Skeletal muscle satellite cell (primary cell): ENCODE measurements around the gene DCST2.

Experiments
- H3K27me3 ChIP-seq: 2 replicates; pipeline ENCODE4 v1.7.0; 2013; ENCODE audit warnings: low read length; ENCODE audit not compliant: control insufficient read depth, insufficient read depth
- H3K36me3 ChIP-seq: 2 replicates; pipeline ENCODE4 v1.7.0; 2013; ENCODE audit warnings: mild to moderate bottlenecking, control low read depth, low read length; ENCODE audit not compliant: insufficient read depth
- H3K4me1 ChIP-seq: 2 replicates; pipeline ENCODE4 v1.7.0; 2013; ENCODE audit warnings: low read length; ENCODE audit not compliant: control insufficient read depth, insufficient read depth
- H3K4me2 ChIP-seq: 2 replicates; pipeline ENCODE4 v1.7.0; 2013; ENCODE audit warnings: mild to moderate bottlenecking, low read length
- H3K4me3 ChIP-seq: 2 replicates; pipeline ENCODE4 v1.7.0; 2013; ENCODE audit warnings: low read length
- H3K9ac ChIP-seq: 2 replicates; pipeline ENCODE4 v1.7.0; 2013; ENCODE audit warnings: mild to moderate bottlenecking, low read depth, low read length, moderate library complexity
- H3K9me3 ChIP-seq: replicated peaks from 2 replicates; pipeline ENCODE4 v1.7.0; 2013; ENCODE audit warnings: mild to moderate bottlenecking, control low read depth, low read length

The DCST2 gene

DNA sequence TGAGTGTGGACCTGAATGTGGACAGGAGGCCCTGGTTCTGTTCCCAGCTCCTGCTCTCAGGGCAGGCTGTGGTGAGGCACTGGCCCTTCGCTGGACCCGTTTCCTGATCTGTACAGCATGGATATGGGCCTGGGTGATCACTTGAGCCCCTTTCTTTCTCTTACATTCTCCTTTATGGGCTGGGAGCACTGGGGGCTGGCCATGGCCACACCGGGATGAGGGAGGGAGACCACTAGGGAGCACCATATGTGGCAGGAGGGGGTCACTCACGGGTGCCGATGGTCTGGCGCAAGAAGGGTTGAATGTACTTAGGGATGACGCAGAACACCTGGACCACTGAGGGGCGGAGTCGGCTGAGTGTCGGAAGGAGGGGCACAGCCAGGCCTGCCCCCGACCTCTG is 2.7 kb downstream of the DCST2 start:
- H3K36me3 ChIP-seq = no peaks in the 10 kb centered on the region
- H3K4me2 ChIP-seq = no peak overlapping the region
- H3K4me1 ChIP-seq = no peaks in the 10 kb centered on the region
- no peaks in the 10 kb centered on the region for H3K9me3 ChIP-seq
- H3K4me3 ChIP-seq = no peak overlapping the region
- H3K9ac ChIP-seq = no peak overlapping the region
- H3K27me3 ChIP-seq = peaks cover 15% of the 10 kb centered on the region

- Histone ChIP-seq H3K9ac (no peak overlapping the region), H3K36me3 (no peaks in the 10 kb centered on the region), H3K9me3 (no peaks in the 10 kb centered on the region), H3K27me3 (peaks cover 15% of the 10 kb centered on the region), H3K4me1 (no peaks in the 10 kb centered on the region), H3K4me3 (no peak overlapping the region), H3K4me2 (no peak overlapping the region)
Measured at GRCh38 chr1:155030243-155030795, 3.3 kb downstream of the DCST2 start.

- no peaks in the 10 kb centered on the region for H3K4me1 ChIP-seq
- no peak overlapping the region for H3K4me3 ChIP-seq
- no peaks in the 10 kb centered on the region for H3K9me3 ChIP-seq
- no peaks in the 10 kb centered on the region for H3K36me3 ChIP-seq
- peaks cover 15% of the 10 kb centered on the region for H3K27me3 ChIP-seq
- no peak overlapping the region for H3K4me2 ChIP-seq
- no peak overlapping the region for H3K9ac ChIP-seq
Measured at GRCh38 chr1:155029513-155030242, 3.9 kb downstream of the DCST2 start.

GRCh38 chr1:155026588-155026987 is 7.0 kb downstream of the DCST2 start:
- Histone ChIP-seq H3K36me3 (no peaks in the 10 kb centered on the region), H3K4me3 (no peak overlapping the region)

DNA sequence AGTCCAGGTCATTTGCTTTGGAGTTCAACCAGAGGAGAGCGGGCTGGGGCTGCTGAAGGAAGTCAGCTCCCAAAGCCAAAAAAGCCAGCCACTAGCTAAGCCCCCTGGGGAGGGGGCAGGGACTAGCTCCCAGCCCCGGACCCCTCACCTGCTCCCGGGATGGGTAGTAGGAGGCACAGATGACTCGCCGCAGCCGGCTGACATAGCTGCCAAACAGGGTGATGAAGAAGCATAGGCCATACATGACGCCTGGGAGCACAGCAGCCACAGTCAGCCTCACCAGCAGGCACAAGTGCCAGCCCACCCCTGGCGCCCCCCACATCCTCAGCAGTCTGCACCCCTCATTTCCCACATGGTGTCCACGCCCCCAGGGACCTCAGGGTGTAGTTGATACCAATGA is 7.4 kb downstream of the DCST2 start:
- peaks cover 5% of the 10 kb centered on the region for H3K27me3 ChIP-seq
- H3K4me3 ChIP-seq = no peak overlapping the region
- H3K4me2 ChIP-seq = no peak overlapping the region
- no peaks in the 10 kb centered on the region for H3K9me3 ChIP-seq
- H3K4me1 ChIP-seq = no peaks in the 10 kb centered on the region
- no peak overlapping the region for H3K9ac ChIP-seq
- H3K36me3 ChIP-seq = no peaks in the 10 kb centered on the region

More at GRCh38 chr1:155026588-155026987, 7.0 kb downstream of the DCST2 start:
- Histone ChIP-seq H3K9me3 (no peaks in the 10 kb centered on the region), H3K4me1 (no peaks in the 10 kb centered on the region), H3K9ac (no peak overlapping the region), H3K27me3 (peaks cover 7% of the 10 kb centered on the region), H3K4me2 (no peak overlapping the region)

- no peak overlapping the region for H3K9ac ChIP-seq
- no peaks in the 10 kb centered on the region for H3K4me1 ChIP-seq
- H3K9me3 ChIP-seq = no peaks in the 10 kb centered on the region
- no peaks in the 10 kb centered on the region for H3K36me3 ChIP-seq
- no peaks in the 10 kb centered on the region for H3K27me3 ChIP-seq
- no peak overlapping the region for H3K4me3 ChIP-seq
- no peak overlapping the region for H3K4me2 ChIP-seq
Measured at GRCh38 chr1:155024315-155024714, 9.3 kb downstream of the DCST2 start.

DNA sequence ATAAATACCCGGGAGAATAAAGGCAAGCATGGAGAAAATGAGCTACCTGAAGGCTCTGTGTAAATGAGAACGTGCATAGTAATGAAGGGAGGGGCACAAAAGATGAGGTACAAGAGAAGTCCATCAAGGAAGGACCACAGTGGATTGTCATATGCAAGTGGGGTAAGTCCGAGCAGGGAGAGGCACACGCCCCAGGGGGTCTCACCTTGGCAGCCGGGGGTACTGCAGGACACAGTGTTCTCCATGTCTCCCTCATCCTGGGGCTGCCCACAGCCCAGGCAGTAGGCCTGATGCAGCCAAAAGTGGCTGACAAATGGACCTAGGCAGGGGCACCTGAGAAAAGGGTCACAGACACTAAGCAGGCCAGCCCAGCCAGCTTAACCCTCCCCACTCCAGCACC is 10.0 kb downstream of the DCST2 start:
- H3K9me3 ChIP-seq = no peaks in the 10 kb centered on the region
- H3K4me2 ChIP-seq = no peak overlapping the region
- no peak overlapping the region for H3K4me3 ChIP-seq
- H3K36me3 ChIP-seq = peaks cover under 1% of the 10 kb centered on the region
- H3K9ac ChIP-seq = no peak overlapping the region
- H3K27me3 ChIP-seq = no peaks in the 10 kb centered on the region
- peaks cover 6% of the 10 kb centered on the region for H3K4me1 ChIP-seq

DNA sequence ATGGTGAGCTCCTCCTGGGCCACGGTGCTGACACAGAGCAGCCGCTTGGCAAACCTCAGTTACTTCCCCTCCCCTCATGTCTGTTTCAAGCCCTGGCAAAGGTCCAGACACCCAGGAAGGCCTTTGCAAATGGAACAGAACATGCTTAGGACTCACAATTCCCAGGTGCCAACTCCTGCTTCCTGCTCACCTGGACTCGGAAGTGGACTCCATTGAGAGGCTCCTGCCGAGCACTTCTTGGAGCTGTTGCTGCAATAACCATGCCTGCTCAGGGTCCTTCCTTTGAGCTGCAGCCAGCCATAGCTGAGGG is 10.7 kb downstream of the DCST2 start:
- Histone ChIP-seq H3K4me3 (no peak overlapping the region), H3K9ac (no peak overlapping the region), H3K36me3 (peaks cover 3% of the 10 kb centered on the region), H3K4me1 (peaks cover 12% of the 10 kb centered on the region), H3K9me3 (no peaks in the 10 kb centered on the region), H3K27me3 (no peaks in the 10 kb centered on the region), H3K4me2 (no peak overlapping the region)

DNA sequence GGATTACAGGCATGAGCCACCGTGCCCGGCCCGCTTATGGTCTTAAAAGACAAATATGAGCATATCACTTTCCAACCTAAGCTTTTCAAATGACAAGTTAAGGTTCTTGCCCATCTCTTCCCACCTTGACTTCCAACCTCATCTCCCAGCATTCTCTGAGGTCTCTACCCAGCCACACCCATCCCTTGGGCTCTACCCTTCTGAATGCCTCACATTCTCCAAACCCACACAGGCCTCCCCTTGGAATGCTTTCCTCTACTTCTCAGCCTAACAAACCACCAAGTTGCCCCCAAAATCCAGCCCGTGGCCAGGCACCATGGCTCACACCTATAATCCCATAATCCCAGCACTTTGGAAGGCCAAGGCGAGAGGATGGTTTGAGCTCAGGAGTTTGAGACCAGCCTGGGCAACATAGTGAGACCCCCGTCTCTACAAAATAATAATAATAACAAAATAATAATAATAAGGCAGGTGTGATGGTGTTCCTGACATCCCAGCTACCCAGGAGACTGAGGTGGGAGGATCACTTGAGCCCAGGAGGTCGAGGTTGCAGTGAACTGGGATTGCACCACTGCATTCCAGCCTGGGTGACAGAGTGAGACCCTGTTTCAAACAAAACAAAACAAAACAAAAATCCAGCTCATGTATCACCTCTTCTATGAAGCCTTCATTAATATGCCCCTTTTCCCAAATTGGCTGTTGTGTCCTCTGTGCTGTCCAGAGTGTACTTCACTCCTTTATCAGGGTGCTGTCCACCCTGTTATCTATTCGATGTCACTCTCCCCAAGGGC is 11.2 kb downstream of the DCST2 start:
- no peak overlapping the region for H3K9ac ChIP-seq

DNA sequence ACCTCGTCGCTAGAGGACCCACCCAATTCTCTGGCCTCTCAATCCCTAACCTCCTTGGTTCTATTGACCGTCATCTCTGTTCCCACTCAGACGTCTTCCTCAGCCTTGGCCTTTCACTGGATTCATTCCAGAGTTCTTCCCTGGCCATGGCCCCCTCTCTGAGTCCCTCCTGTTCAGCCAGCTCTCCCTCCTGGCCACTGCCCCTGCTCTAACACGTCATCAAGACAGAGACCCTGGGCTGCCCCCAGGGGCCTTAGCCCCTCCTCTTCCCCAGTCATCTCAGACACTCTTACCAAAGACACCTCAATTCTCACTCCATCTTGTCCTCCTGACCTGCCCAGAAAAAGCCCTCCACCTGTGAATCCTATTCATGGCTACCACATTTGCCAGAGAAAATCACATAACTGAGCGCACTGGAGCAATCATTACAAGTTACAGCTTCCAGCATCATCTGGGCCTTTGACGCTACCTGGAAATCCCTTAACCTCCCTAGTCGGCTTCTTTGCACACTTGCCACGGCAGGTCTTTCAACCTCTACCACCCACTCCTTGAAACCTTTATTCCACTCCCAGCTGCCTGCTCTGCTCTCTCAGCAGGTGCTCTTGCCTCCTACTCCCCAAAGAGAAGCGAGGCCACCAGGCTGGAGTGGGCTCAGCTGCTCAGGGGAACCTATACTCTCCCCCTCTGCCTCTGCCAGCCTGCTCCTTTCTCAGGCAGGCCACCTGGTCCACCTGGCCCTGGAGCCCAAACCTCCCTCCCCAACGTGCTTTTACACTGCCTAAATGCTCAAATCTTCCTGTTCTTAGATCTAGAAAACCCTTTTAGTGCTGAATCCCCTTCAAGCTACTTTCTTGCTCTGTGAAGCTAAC is 14.0 kb downstream of the DCST2 start:
- Histone ChIP-seq H3K36me3 (peaks cover 23% of the 10 kb centered on the region), H3K4me1 (peaks cover 24% of the 10 kb centered on the region), H3K9ac (no peak overlapping the region), H3K4me3 (no peak overlapping the region), H3K27me3 (no peaks in the 10 kb centered on the region), H3K9me3 (no peaks in the 10 kb centered on the region), H3K4me2 (no peak overlapping the region)

More for the DNA sequence above, 11.2 kb downstream of the DCST2 start:
- Histone ChIP-seq H3K4me2 (no peak overlapping the region), H3K4me3 (no peak overlapping the region), H3K36me3 (peaks cover 3% of the 10 kb centered on the region), H3K27me3 (no peaks in the 10 kb centered on the region), H3K9me3 (no peaks in the 10 kb centered on the region), H3K4me1 (peaks cover 16% of the 10 kb centered on the region)
